GM19351 (cell line): ENCODE data around the gene SNTN.
"Not testable (repeated sequence)": the region's sequence is repeated elsewhere in the genome, so short reads cannot be mapped to it uniquely, and the experiment has no call there.

ENCODE experiments used
- ATAC-seq: cut with Tn5 transposase; IDR thresholded peaks from one replicate; pipeline ENCODE4 v1.9.1; 2021; ENCODE audit warnings: mild to moderate bottlenecking, moderate library complexity; ENCODE audit not compliant: unreplicated experiment

Gene SNTN

GRCh38 chr3:63652066-63652725 lies at the start of gene SNTN:
Gene SNTN, plus strand, starts transcription at chr3:63652675. Its CDS starts 13 bp downstream, at chr3:63652688.
- ATAC-seq = no peak

GRCh38 chr3:63607716-63608115 lies 44.8 kb upstream of the SNTN start:
- ATAC-seq = no peak

- ATAC-seq = no peak
Observed at GRCh38 chr3:63609408-63609807, 43.1 kb upstream of the SNTN start.

- ATAC-seq = no peak
Observed at GRCh38 chr3:63609834-63610233, 42.6 kb upstream of the SNTN start.

- no peak for ATAC-seq
Observed at GRCh38 chr3:63611382-63611781, 41.1 kb upstream of the SNTN start.

- ATAC-seq = no peak
Observed at GRCh38 chr3:63613561-63613960, 38.9 kb upstream of the SNTN start.

GRCh38 chr3:63617391-63617790 lies 35.1 kb upstream of the SNTN start:
- ATAC-seq = no peak

- no peak for ATAC-seq
Observed at GRCh38 chr3:63624941-63625560, 27.4 kb upstream of the SNTN start.

GRCh38 chr3:63631670-63632069 lies 20.8 kb upstream of the SNTN start:
- ATAC-seq = no peak

- ATAC-seq = no peak
Observed at GRCh38 chr3:63635186-63635585, 17.3 kb upstream of the SNTN start.

- no peak for ATAC-seq
Observed at GRCh38 chr3:63639806-63640205, 12.7 kb upstream of the SNTN start.

- no peak for ATAC-seq
Observed at GRCh38 chr3:63642488-63642887, 10.0 kb upstream of the SNTN start.

GRCh38 chr3:63644212-63644797 lies 8.2 kb upstream of the SNTN start:
- no peak for ATAC-seq

- ATAC-seq = not testable (repeated sequence)
Observed at GRCh38 chr3:63644928-63645781, 7.3 kb upstream of the SNTN start.

- no peak for ATAC-seq
Observed at GRCh38 chr3:63654211-63654610, 1.7 kb downstream of the SNTN start.

GRCh38 chr3:63654931-63655330 lies 2.5 kb downstream of the SNTN start:
- no peak for ATAC-seq

GRCh38 chr3:63655519-63655918 lies 3.0 kb downstream of the SNTN start:
- no peak for ATAC-seq

GRCh38 chr3:63656786-63657185 lies 4.3 kb downstream of the SNTN start:
- ATAC-seq = no peak

GRCh38 chr3:63661242-63661641 lies 8.8 kb downstream of the SNTN start:
- ATAC-seq = peak; percentile 44

GRCh38 chr3:63662011-63662410 lies 9.5 kb downstream of the SNTN start:
- no peak for ATAC-seq

- no peak for ATAC-seq
Observed at GRCh38 chr3:63662500-63662899, 10.0 kb downstream of the SNTN start.
